GM18511 (cell line): ENCODE results near the gene AZIN2.
A peak's percentile ranks its signal among the peaks of the same experiment; 100 is the strongest.
"Not testable (repeated sequence)": the region's sequence is repeated elsewhere in the genome, so short reads cannot be mapped to it uniquely, and the experiment has no call there.

Experiments used
- ATAC-seq: cut with Tn5 transposase; IDR thresholded peaks from one replicate; pipeline ENCODE4 v1.9.1; 2021; ENCODE audit warnings: mild to moderate bottlenecking, moderate library complexity; ENCODE audit not compliant: unreplicated experiment

Gene AZIN2

DNA sequence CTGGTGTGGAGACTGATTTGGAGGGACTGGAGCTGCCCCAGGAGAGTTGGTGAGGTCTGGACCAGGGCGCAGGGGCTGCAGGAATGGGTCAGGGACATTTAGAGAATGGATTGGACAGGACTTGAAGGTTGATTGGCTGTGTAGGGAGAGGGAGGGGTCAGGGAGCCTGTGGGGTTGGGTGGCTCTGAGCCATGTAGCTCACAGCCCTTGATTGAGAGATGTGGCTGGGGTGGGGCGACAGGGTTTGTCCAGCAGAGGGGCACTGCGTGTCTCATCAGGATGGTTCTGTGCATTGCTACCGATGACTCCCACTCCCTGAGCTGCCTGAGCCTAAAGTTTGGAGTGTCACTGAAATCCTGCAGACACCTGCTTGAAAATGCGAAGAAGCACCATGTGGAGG lies 12.1 kb downstream of the AZIN2 start:
- no peak for ATAC-seq

DNA sequence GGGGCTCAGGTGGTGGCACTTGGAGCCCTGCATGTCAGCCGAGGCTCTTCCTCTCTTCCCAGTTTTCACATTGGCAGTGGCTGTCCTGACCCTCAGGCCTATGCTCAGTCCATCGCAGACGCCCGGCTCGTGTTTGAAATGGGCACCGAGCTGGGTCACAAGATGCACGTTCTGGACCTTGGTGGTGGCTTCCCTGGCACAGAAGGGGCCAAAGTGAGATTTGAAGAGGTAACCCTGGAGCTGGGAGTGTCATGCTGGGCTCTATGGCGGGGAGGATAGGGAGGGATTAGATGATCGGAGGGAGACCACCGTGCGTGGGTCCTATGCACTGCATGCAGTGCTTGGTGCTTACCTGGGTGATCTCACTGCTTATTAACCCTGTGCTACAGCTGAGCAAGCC lies 13.5 kb downstream of the AZIN2 start:
- no peak for ATAC-seq

- no peak for ATAC-seq
These were observed 14.1 kb downstream of the AZIN2 start for GRCh38 chr1:33094971-33095604.

GRCh38 chr1:33096363-33097005 lies 15.5 kb downstream of the AZIN2 start:
- ATAC-seq: no peak

GRCh38 chr1:33097137-33097611 lies 16.2 kb downstream of the AZIN2 start:
- ATAC-seq: no peak

GRCh38 chr1:33097762-33098161 lies 16.8 kb downstream of the AZIN2 start:
- ATAC-seq: no peak

DNA sequence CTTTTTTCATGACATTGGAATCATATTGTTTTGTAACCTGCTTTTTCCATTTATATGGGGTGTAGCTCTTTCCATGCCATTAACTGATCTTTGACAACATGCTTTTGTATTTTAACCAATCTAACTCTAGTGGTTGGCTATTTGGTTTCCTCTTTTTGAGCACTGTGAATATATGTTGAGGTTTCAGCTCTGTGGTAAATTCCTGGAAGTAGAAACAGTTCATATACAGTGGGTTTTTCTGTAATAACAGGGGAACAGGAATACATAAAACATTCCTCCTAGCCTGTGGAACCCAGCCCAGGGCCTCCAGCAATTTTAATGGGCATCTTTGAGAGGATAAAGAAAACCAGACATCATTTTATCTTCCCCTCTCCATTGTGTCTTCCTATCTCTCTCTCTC lies 17.4 kb downstream of the AZIN2 start:
- ATAC-seq: no peak

GRCh38 chr1:33099290-33100118 lies 18.6 kb downstream of the AZIN2 start:
- ATAC-seq: peak; percentile 85

- ATAC-seq: not testable (repeated sequence)
These were observed 19.1 kb downstream of the AZIN2 start for GRCh38 chr1:33100119-33100415.

DNA sequence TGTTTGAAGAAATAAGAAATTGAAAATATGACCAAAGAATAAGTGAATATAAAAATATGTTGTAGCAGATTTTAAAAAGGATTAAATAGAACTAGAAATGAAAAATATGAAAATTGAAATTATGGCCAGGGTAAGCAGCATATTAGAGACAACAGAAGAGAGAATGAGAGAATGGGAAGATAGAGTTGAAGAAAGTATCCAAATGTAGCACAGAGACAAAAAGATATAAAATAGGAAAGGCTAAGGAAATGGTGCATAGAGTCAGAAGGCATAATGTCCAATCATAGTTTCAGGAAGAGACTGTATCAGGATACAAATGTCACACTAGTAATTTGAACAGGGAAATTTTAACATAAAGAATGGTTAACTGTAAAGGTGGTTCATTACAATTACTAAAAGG lies 29.5 kb downstream of the AZIN2 start:
- ATAC-seq: no peak

DNA sequence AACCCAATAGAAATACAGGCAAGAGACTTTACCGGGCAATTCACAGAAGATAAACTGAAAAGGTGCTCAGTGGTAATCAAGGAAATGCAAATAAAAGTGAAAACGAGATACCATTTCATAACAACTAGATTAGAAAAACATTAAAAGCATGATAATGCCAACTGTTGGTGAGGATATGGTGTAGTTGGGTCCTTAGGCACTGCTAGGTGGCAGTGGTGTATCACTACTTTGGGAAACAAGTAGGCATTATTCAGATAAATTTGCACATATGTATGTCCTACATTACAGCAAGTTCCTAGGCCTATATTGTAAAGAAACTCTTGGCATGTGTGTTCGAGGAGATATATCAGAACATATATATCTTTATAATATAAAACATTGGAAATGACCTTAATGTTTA lies 31.0 kb downstream of the AZIN2 start:
- ATAC-seq: no peak

- ATAC-seq: no peak
These were observed 36.6 kb downstream of the AZIN2 start for GRCh38 chr1:33117440-33118085.

GRCh38 chr1:33118274-33118673 lies 37.3 kb downstream of the AZIN2 start:
- no peak for ATAC-seq

GRCh38 chr1:33119050-33119449 lies 38.1 kb downstream of the AZIN2 start:
- no peak for ATAC-seq

DNA sequence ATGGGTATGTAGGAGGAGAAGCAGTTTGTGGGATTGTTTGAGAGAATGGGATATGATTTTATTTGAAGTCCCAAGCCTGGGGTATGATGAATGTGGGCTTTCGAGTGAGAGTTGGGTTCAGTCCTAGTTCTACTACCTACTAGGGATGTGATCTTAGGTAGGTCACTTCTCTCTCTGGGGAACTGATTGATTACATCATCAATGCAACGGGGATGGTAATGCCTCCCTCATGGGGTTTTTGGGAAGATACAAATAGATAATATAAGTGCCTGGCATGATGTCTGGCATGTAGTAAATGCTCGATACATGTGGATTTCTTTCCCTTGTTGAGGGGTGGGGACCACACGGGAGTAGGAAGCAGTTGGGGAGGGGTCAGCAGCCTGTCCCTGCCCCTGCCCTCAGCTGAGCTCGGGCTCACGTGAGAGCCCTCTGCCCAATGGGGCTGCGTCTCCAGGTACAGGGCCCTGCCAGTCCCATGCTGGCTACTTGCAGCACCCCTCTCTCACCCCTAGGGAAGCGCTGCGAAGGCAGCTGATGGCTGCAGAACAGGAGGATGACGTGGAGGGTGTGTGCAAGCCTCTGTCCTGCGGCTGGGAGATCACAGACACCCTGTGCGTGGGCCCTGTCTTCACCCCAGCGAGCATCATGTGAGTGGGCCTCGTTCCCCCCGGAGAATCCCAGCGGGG lies 38.7 kb downstream of the AZIN2 start:
- no peak for ATAC-seq

DNA sequence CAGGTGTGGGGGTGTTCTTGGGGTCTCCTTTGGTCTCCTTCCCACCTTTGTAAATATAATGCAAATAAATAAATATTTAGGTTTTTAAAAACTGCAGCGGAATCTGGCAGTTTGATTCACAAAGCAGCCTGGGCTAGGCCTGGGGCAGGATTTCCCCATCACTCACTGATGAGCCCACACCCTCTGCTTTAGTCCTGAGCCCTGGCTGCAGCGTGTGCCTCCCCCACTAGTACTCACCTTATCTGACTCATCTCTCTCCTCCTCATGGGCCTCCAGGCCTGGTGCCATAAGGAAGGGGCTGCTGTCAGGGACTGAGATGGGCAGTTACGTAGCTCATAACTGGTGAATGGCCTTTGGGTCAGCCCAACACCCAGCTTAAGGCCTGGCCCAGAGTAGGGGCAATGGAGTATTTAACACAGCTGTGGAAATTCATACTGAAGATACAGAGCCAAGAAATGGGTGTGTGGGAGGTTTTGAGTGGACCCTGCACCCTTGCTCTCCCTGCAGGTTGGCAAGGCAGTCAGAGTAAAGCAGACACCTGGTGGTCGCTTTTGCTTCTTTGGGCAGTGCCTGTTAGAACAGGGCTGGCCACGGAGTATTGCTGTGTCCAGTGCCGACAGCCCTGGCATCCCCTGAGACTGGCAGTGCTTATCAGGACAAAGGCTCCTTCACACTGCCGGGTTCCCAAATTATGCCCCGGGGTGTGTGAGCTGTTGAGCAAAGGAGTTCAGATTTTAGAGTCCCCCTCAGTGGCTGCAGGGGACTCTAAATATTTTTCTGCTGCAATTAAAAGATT lies 39.7 kb downstream of the AZIN2 start:
- ATAC-seq: no peak

- no peak for ATAC-seq
These were observed 40.8 kb downstream of the AZIN2 start for GRCh38 chr1:33121728-33122127.

DNA sequence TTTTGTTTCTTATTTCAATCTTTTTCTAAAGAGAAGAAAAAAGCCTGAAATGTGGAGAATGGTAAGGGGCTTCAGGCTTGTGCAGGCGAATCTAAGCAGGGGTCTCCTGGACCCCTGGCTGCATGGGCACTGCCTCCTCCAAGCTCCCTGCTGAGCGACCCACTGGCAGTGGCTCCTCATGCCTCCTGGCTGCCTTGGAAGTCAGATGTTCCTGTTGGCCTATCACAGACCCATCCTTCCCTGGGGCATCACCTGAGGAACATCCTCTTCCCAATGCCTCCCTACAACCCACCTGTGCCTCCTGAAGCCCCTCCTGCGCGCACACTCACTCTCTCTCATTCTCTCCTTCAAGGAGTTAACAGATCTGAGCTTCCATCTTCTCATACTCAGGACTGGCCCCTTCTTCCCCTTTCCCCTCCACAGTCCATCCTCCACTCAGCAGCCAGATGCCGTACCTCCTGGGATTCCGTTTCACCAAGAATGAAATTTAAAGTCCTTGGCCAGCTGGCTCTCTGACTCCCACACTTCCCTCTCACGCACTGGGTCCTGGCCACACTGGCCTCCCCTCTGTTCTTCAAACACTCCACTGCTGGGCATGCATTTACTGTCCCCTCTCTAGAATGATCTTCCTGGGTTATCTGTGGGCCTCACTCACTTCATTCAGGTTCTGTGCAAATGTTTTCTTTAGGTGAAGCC lies 41.7 kb downstream of the AZIN2 start:
- ATAC-seq: no peak

GRCh38 chr1:33123266-33123665 lies 42.3 kb downstream of the AZIN2 start:
- no peak for ATAC-seq

DNA sequence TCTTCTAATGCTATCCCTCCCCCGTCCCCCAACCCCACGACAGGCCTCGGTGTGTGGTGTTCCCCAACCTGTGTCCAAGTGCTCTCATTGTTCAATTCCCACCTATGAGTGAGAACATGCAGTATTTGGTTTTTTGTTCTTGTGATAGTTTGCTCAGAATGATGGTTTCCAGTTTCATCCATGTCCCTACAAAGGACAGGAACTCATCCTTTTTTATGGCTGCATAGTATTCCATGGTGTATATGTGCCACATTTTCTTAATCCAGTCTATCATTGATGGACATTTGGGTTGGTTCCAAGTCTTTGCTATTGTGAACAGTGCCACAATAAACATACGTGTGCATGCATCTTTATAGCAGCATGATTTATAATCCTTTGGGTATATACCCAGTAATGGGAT lies 43.7 kb downstream of the AZIN2 start:
- not testable (repeated sequence) for ATAC-seq
